Measurements from ENCODE around the gene DCTN1.
A peak's percentile ranks its signal among the peaks of the same experiment; 100 is the strongest.
"Not testable (repeated sequence)": the region's sequence is repeated elsewhere in the genome, so short reads cannot be mapped to it uniquely, and the experiment has no call there.

DCTN1 gene

GRCh38 chr2:74424139-74424992 is 44.3 kb upstream of the DCTN1 start:
- Histone ChIP-seq H3K27ac (ENCODE audit: low read depth, low read length) (no peak overlapping the region), H3K9me3 (ENCODE audit: control insufficient read depth, insufficient read depth, low read length) (no peaks in the 10 kb centered on the region), H3K4me1 (ENCODE audit: control insufficient read depth, low read length) (peaks cover 34% of the 10 kb centered on the region)

GRCh38 chr2:74423231-74424095 is 43.4 kb upstream of the DCTN1 start:
- Histone ChIP-seq H3K4me3 (ENCODE audit: low read length) (no peak overlapping the region), H3K4me1 (ENCODE audit: control insufficient read depth, low read length) (peaks cover 36% of the 10 kb centered on the region), H4K20me1 (ENCODE audit: control insufficient read depth, insufficient read depth, low read depth, low read length) (no peaks in the 10 kb centered on the region), H3K9me2 (replicated peaks; ENCODE audit: control insufficient read depth, low read length) (no peaks in the 10 kb centered on the region), H3F3A (ENCODE audit: control insufficient read depth, insufficient read depth) (peaks cover 4% of the 10 kb centered on the region; the same call in 1 of the 2 replicates), H3K27ac (ENCODE audit: low read depth, low read length) (no peak overlapping the region), H3K36me3 (ENCODE audit: control insufficient read depth, low read length) (peaks cover 30% of the 10 kb centered on the region), H3K4me2 (ENCODE audit: low read length) (peak overlapping the region; percentile 100; the same call in 1 of the 2 replicates), H3K79me2 (ENCODE audit: control insufficient read depth, low read length) (peaks cover 13% of the 10 kb centered on the region), H3K27me3 (ENCODE audit: control insufficient read depth, low read length) (no peaks in the 10 kb centered on the region), H3K9me3 (ENCODE audit: control insufficient read depth, insufficient read depth, low read length) (no peaks in the 10 kb centered on the region)
- TF ChIP-seq EZH2phosphoT487 (IDR thresholded peaks at IDR 0.05; ENCODE audit: borderline replicate concordance, low read length) (no peak), CTCF (IDR thresholded peaks at IDR 0.05; ENCODE audit: low read depth, low read length, poor library complexity, severe bottlenecking) (no peak)

More at GRCh38 chr2:74424139-74424992, 44.3 kb upstream of the DCTN1 start:
- Histone ChIP-seq H3K4me3 (ENCODE audit: low read length) (no peak overlapping the region), H3K79me2 (ENCODE audit: control insufficient read depth, low read length) (peaks cover 13% of the 10 kb centered on the region), H3K27me3 (ENCODE audit: control insufficient read depth, low read length) (no peaks in the 10 kb centered on the region), H3K4me2 (ENCODE audit: low read length) (no peak overlapping the region), H3K9me2 (replicated peaks; ENCODE audit: control insufficient read depth, low read length) (no peaks in the 10 kb centered on the region), H4K20me1 (ENCODE audit: control insufficient read depth, insufficient read depth, low read depth, low read length) (no peaks in the 10 kb centered on the region), H3K36me3 (ENCODE audit: control insufficient read depth, low read length) (peaks cover 30% of the 10 kb centered on the region), H3F3A (ENCODE audit: control insufficient read depth, insufficient read depth) (peaks cover 4% of the 10 kb centered on the region; the same call in 1 of the 2 replicates)
- TF ChIP-seq EZH2phosphoT487 (IDR thresholded peaks at IDR 0.05; ENCODE audit: borderline replicate concordance, low read length) (no peak), CTCF (IDR thresholded peaks at IDR 0.05; ENCODE audit: low read depth, low read length, poor library complexity, severe bottlenecking) (no peak)

DNA sequence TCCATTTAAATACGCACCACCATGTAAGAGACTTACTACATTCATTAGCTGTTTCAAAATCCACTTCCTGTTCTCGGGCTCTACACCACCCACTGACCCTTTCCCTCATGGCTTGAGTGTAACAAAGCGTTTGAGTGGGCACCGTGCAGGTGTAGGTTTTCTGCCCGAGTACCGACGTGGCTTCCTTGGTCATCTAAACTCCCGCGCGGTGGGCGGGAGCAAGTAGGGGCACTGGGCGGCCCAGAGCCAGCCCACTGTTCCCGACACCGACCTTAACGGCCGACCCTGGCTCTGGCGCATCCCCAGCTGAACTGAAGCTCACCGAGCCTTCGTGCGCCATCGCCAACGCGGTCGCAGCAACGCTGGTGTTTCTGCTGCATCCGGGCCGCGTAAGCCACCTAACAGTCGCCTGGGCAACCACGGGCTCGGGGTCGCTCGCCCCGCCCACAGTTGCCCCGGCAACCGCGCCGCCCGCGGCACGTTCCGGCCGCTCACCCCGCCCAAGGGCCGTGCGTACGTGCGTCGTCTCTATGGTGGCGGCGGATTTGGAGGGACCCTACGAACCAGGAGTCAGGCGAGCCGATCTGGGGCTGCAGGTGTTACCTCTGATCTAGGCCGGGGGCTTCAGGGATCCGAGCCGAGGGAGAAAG is 41.2 kb upstream of the DCTN1 start, which contains the start of the genes C2orf81 and WDR54:
Gene C2orf81, minus strand, starts transcription at position 399 of the 650 bp plus-strand sequence. Its CDS starts 59 bp downstream, at position 340.
Gene WDR54, plus strand, starts transcription at position 510 of the 650 bp plus-strand sequence. CDS start 424 bp downstream, outside the sequence.
- Histone ChIP-seq H3K27ac (ENCODE audit: low read depth, low read length) (peak within 1 kb of the TSS; percentile 63), H3K27me3 (ENCODE audit: control insufficient read depth, low read length) (no peaks in the 10 kb centered on the region), H3K4me1 (ENCODE audit: control insufficient read depth, low read length) (peaks cover 43% of the 10 kb centered on the region), H3K9me2 (replicated peaks; ENCODE audit: control insufficient read depth, low read length) (no peaks in the 10 kb centered on the region), H3K79me2 (ENCODE audit: control insufficient read depth, low read length) (peaks cover 13% of the 10 kb centered on the region), H3K4me3 (ENCODE audit: low read length) (peak within 1 kb of the TSS; percentile 98), H3K4me2 (ENCODE audit: low read length) (peak within 1 kb of the TSS; percentile 100), H3K36me3 (ENCODE audit: control insufficient read depth, low read length) (peaks cover 28% of the 10 kb centered on the region), H3F3A (ENCODE audit: control insufficient read depth, insufficient read depth) (peaks cover 3% of the 10 kb centered on the region; the same call in 1 of the 2 replicates), H4K20me1 (ENCODE audit: control insufficient read depth, insufficient read depth, low read depth, low read length) (no peaks in the 10 kb centered on the region), H3K9me3 (ENCODE audit: control insufficient read depth, insufficient read depth, low read length) (no peaks in the 10 kb centered on the region)
- TF ChIP-seq CTCF (IDR thresholded peaks at IDR 0.05; ENCODE audit: low read depth, low read length, poor library complexity, severe bottlenecking) (no peak), EZH2phosphoT487 (IDR thresholded peaks at IDR 0.05; ENCODE audit: borderline replicate concordance, low read length) (no peak)

DNA sequence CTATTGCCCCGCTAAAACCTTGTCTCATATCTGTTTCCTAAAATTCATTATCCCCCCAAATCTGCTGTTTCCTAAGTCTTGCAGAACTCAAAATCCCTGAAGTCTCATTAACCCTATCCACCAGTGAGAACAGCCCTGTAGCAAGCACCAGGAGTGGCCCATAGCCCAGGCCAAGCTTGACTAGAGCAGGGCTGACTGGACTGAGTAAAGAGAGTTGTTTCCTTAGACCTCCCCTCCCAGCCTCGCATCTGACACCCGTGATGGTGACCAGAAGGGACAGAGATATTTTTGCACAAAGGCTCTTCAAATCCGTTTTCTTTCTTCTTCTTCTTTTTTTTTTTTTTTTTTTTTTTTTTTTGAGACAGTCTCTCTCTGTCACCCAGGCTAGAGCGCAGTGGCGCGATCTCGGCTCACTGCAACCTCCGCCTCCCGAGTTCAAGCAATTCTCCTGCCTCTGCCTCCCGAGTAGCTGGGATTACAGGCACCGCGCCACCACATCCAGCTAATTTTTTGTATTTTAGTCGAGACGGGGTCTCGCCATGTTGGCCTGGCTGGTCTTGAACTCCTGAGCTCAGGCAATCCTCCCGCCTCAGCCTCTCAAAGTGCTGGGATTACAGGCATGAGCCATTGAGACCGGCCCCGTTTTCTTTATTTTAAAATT is 40.5 kb upstream of the DCTN1 start:
- H3K9me2 ChIP-seq (replicated peaks; ENCODE audit: control insufficient read depth, low read length); H3K9me3 ChIP-seq (ENCODE audit: control insufficient read depth, insufficient read depth, low read length); H3F3A ChIP-seq (ENCODE audit: control insufficient read depth, insufficient read depth); H3K27me3 ChIP-seq (ENCODE audit: control insufficient read depth, low read length); H4K20me1 ChIP-seq (ENCODE audit: control insufficient read depth, insufficient read depth, low read depth, low read length): not testable (repeated sequence)
- Histone ChIP-seq H3K36me3 (ENCODE audit: control insufficient read depth, low read length) (peaks cover 23% of the 10 kb centered on the region), H3K79me2 (ENCODE audit: control insufficient read depth, low read length) (peaks cover 13% of the 10 kb centered on the region), H3K27ac (ENCODE audit: low read depth, low read length) (peak overlapping the region; percentile 63; the same call in 1 of the 2 replicates), H3K4me1 (ENCODE audit: control insufficient read depth, low read length) (peaks cover 50% of the 10 kb centered on the region), H3K4me2 (ENCODE audit: low read length) (peak overlapping the region; percentile 100), H3K4me3 (ENCODE audit: low read length) (peak overlapping the region; percentile 98)
